HepG2 (cell line): ENCODE measurements around the gene THUMPD1. TPM values are rescaled to one million over a fixed set of nuclear protein-coding genes. Genes with fewer than 3 reads are reported as not detected.

ENCODE experiments used
- MED1 ChIP-seq: sonication (generic); formaldehyde crosslinking; IDR thresholded peaks from 2 replicates; pipeline ENCODE4 v1.4.0; 2020; ENCODE audit warnings: missing genetic modification reagents
- NR3C1 ChIP-seq: sonication (generic); formaldehyde crosslinking; IDR thresholded peaks from 2 replicates; pipeline ENCODE4 v1.4.0; 2020; ENCODE audit warnings: missing genetic modification reagents
- POLR2A ChIP-seq, 2 experiments: IDR thresholded peaks; 2 replicates each; pipeline ENCODE4 v1.6.1; 2011; ENCODE audit warnings: low read depth in 2 of 2, low read length in 2 of 2, mild to moderate bottlenecking in 1 of 2, moderate library complexity in 1 of 2; ENCODE audit not compliant: insufficient read depth in 1 of 2
- SMAD3 ChIP-seq: sonication (generic); formaldehyde crosslinking; IDR thresholded peaks from 2 replicates; pipeline ENCODE4 v1.4.0; 2020; ENCODE audit warnings: missing genetic modification reagents
- ZBTB20 ChIP-seq: sonication (generic); formaldehyde crosslinking; IDR thresholded peaks from 2 replicates; pipeline ENCODE4 v1.8.1; 2023; ENCODE audit warnings: missing genetic modification reagents, low read depth, mild to moderate bottlenecking, borderline replicate concordance
- polyA plus RNA-seq, 8 experiments: library from polyadenylated mRNA; depleted of rRNA in 3 of 8; stranded (reverse) in 7 of 8; unstranded in 1 of 8; fragments of >200 nt; fragmentation: Illumina TruSeq in 4 of 8; extraction: Trizol in 4 of 8; gene quantifications; 2 replicates each; pipeline versions ENCODE4 v1.2.1 to v1.2.3, GENCODE V29; 2011 to 2016; ENCODE audit warnings: low read depth in 4 of 8, missing spikeins in 1 of 8, mixed read lengths in 1 of 8; ENCODE audit not compliant: insufficient read depth in 1 of 8
- total RNA-seq, 5 experiments: library from RNA; depleted of rRNA; stranded (reverse); fragments of >200 nt; fragmentation: Illumina TruSeq; extraction: Trizol; gene quantifications; 2 replicates each; pipeline ENCODE4 v1.2.3, GENCODE V29; 2016; ENCODE audit warnings: low read depth in 1 of 5
- TF ChIP-seq, protein P1 (sequence below): sonication (generic); formaldehyde crosslinking; IDR thresholded peaks from 2 replicates; pipeline ENCODE4 v1.4.0; 2020; ENCODE audit warnings: missing genetic modification reagents
- TF ChIP-seq, protein P2 (sequence below): IDR thresholded peaks from 2 replicates; pipeline ENCODE4 v1.6.1; 2016; ENCODE audit warnings: missing biosample characterization, missing genetic modification reagents, low read depth
- TF ChIP-seq, protein P3 (sequence below), 2 experiments: sonication (generic) in 1 of 2; formaldehyde crosslinking in 1 of 2; IDR thresholded peaks; 2 replicates each; pipeline versions ENCODE4 v1.4.0 to v1.6.1; 2018 to 2020; ENCODE audit warnings: missing genetic modification reagents in 2 of 2, borderline replicate concordance in 1 of 2, low read depth in 1 of 2, mild to moderate bottlenecking in 1 of 2, missing biosample characterization in 1 of 2
- TF ChIP-seq, protein P4 (sequence below): sonication (generic); formaldehyde crosslinking; IDR thresholded peaks from 2 replicates; pipeline ENCODE4 v1.8.1; 2023; ENCODE audit warnings: mild to moderate bottlenecking, moderate library complexity, missing genetic modification reagents

Gene THUMPD1
- total and polyA plus RNA-seq, 2 of the 13 experiments (the other 11 are each of a cell fraction or from before 2014, with no cell fraction given): 22.7 to 69.1 TPM

DNA sequence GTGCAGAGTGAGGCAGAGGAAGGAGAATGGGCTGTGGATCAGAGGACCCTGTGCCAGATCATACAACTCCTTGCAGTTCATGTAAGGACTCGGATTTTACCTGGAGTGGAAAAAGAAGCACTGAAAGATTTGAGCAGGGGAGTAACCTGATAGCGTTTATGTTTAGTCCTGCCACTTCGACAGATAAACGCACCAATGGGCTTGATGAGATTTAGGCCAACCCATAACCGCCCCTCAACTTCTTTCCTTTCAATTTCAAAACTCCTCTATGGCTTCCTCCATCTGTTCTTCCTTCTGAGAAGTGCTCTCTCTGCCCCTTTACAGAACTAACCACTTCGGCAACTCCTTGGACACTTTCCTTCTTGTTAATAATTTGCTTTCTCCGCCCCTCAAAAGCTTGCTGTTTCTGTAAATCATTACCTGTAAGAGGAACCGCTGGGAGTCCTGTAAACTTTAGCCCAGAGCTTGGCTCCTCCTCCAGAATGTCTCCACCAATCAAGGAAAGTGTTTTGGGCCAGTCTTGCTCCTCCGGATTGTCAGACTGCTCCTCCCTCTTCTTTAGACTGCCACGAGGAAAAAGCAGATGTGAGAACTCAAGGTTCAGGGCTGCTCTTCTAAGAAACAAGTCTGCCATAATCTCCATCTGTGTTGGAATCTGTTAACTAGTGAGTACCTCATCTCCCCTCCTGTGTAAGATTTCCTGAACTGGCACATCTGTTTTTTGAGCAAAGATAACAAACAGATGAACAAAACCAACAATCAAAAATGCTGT is 22.0 kb upstream of the THUMPD1 start, which contains the start of gene ACSM3 (continued):
- TF ChIP-seq ZBTB20 (CRISPR knock-in tag): peak; percentile 70; the same call in 1 of the 2 replicates
- TF ChIP-seq, protein P1, sequence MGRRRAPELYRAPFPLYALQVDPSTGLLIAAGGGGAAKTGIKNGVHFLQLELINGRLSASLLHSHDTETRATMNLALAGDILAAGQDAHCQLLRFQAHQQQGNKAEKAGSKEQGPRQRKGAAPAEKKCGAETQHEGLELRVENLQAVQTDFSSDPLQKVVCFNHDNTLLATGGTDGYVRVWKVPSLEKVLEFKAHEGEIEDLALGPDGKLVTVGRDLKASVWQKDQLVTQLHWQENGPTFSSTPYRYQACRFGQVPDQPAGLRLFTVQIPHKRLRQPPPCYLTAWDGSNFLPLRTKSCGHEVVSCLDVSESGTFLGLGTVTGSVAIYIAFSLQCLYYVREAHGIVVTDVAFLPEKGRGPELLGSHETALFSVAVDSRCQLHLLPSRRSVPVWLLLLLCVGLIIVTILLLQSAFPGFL (CRISPR knock-in tag): no peak
- 0 out of 2 replicates have a peak, but pooled peaks have one; percentile 19 for TF ChIP-seq MED1 (CRISPR knock-in tag)
- TF ChIP-seq, protein P2, sequence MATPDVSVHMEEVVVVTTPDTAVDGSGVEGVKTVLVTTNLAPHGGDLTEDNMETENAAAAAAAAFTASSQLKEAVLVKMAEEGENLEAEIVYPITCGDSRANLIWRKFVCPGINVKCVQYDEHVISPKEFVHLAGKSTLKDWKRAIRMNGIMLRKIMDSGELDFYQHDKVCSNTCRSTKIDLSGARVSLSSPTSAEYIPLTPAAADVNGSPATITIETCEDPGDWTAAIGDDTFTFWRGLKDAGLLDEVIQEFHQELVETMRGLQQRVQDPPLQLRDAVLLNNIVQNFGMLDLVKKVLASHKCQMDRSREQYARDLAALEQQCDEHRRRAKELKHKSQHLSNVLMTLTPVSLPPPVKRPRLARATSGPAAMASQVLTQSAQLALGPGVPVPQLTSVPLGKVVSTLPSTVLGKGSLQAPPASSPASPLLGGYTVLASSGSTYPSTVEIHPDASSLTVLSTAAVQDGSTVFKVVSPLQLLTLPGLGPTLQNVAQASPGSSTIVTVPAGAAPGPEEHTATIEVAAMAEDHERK (CRISPR knock-in tag): no peak
- TF ChIP-seq NR3C1 (CRISPR knock-in tag): no peak
- TF ChIP-seq POLR2A (IDR thresholded peaks at IDR 0.05; ENCODE audit: insufficient read depth in 1 of 2, low read depth in 2 of 2, low read length in 2 of 2): peak in 1 of 2 experiments; percentile 50; a peak in 1 of 4 replicates
- TF ChIP-seq, protein P3, sequence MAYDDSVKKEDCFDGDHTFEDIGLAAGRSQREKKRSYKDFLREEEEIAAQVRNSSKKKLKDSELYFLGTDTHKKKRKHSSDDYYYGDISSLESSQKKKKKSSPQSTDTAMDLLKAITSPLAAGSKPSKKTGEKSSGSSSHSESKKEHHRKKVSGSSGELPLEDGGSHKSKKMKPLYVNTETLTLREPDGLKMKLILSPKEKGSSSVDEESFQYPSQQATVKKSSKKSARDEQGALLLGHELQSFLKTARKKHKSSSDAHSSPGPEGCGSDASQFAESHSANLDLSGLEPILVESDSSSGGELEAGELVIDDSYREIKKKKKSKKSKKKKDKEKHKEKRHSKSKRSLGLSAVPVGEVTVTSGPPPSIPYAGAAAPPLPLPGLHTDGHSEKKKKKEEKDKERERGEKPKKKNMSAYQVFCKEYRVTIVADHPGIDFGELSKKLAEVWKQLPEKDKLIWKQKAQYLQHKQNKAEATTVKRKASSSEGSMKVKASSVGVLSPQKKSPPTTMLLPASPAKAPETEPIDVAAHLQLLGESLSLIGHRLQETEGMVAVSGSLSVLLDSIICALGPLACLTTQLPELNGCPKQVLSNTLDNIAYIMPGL (CRISPR knock-in tag; IDR thresholded peaks at IDR 0.05; ENCODE audit: borderline replicate concordance in 1 of 2, low read depth in 1 of 2): no peak
- TF ChIP-seq SMAD3: 0 out of 2 replicates have a peak, but pooled peaks have one; percentile 22
- TF ChIP-seq, protein P4, sequence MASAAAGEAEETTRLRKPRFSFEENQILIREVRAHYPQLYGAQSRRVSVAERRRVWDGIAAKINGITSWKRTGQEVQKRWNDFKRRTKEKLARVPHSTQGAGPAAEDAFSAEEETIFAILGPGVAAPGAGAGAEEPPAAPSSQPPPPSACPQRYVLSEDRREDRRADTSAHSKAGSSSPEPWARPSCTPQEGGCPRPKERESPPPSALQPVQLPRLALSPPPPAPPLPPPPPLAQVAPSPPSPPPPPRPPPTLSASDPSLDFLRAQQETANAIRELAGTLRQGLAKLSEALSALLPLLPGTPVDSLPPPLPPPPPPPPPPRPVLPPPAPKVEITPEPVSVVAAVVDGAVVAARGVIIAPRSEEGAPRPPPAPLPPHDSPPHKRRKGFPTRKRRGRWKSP (CRISPR knock-in tag): no peak
